ENCODE data around the gene GFOD2. TPM values are rescaled to one million over a fixed set of nuclear protein-coding genes. Genes with fewer than 3 reads are reported as not detected.

Gene GFOD2
- total and polyA plus RNA-seq, 2 of the 13 experiments (the other 11 are each of a cell fraction or from before 2014, with no cell fraction given) = 11.1 to 17.2 TPM

- TF ChIP-seq RBM39 (IDR thresholded peaks at IDR 0.05; ENCODE audit: low read depth, low read length, poor library complexity, severe bottlenecking) = no peak
- no peak for TF ChIP-seq ZNF441 (CRISPR knock-in tag; IDR thresholded peaks at IDR 0.05; ENCODE audit: borderline replicate concordance)
- TF ChIP-seq MYPOP (CRISPR knock-in tag; IDR thresholded peaks at IDR 0.05) = no peak
- TF ChIP-seq ZBTB10 (CRISPR knock-in tag; IDR thresholded peaks at IDR 0.05; ENCODE audit: borderline replicate concordance) = no peak
- TF ChIP-seq DRAP1 (CRISPR knock-in tag; IDR thresholded peaks at IDR 0.05) = no peak
- TF ChIP-seq ZKSCAN1 (IDR thresholded peaks at IDR 0.05; ENCODE audit: low read length) = no peak
- TF ChIP-seq KDM4B (CRISPR knock-in tag; IDR thresholded peaks at IDR 0.05) = 0 out of 2 replicates have a peak, but pooled peaks have one; percentile 38
- TF ChIP-seq ZBTB25 (CRISPR knock-in tag; IDR thresholded peaks at IDR 0.05) = peak; percentile 87; the same call in 1 of the 2 replicates
- no peak; the same call in 1 of the 2 replicates for TF ChIP-seq KMT2A (CRISPR knock-in tag; IDR thresholded peaks at IDR 0.05)
- TF ChIP-seq ZNF574 (CRISPR knock-in tag; IDR thresholded peaks at IDR 0.05) = peak; percentile 34; the same call in 1 of the 2 replicates
- TF ChIP-seq MTA1 (CRISPR knock-in tag; IDR thresholded peaks at IDR 0.05; ENCODE audit: borderline replicate concordance) = peak; percentile 70; the same call in 1 of the 2 replicates
- TF ChIP-seq NR2F1 (CRISPR knock-in tag; IDR thresholded peaks at IDR 0.05) = no peak; a peak in 1 of 4 replicates
- peak; percentile 55 for TF ChIP-seq MYC (CRISPR knock-in tag; IDR thresholded peaks at IDR 0.05; ENCODE audit: borderline replicate concordance)
- no peak for TF ChIP-seq EZH2 (conservative IDR thresholded peaks at IDR 0.05; ENCODE audit: low read depth, low read length)
- TF ChIP-seq CERS6 (CRISPR knock-in tag; IDR thresholded peaks at IDR 0.05) = 0 out of 2 replicates have a peak, but pooled peaks have one; percentile 23
- TF ChIP-seq HES4 (CRISPR knock-in tag; IDR thresholded peaks at IDR 0.05; ENCODE audit: borderline replicate concordance) = peak; percentile 50; the same call in 1 of the 2 replicates
- no peak for TF ChIP-seq HOXA9 (CRISPR knock-in tag; IDR thresholded peaks at IDR 0.05; ENCODE audit: borderline replicate concordance)
- no peak for TF ChIP-seq ZNF335 (CRISPR knock-in tag; IDR thresholded peaks at IDR 0.05)
Measured at GRCh38 chr16:67666032-67666551, 53.0 kb downstream of the GFOD2 start (continued).
